ENCODE measurements around the gene RNASEH2B. TPM values are rescaled to one million over a fixed set of nuclear protein-coding genes. Genes with fewer than 3 reads are reported as not detected.

Gene RNASEH2B
- total RNA-seq, 1 experiment from 2014 or later, result 54.3 TPM

DNA sequence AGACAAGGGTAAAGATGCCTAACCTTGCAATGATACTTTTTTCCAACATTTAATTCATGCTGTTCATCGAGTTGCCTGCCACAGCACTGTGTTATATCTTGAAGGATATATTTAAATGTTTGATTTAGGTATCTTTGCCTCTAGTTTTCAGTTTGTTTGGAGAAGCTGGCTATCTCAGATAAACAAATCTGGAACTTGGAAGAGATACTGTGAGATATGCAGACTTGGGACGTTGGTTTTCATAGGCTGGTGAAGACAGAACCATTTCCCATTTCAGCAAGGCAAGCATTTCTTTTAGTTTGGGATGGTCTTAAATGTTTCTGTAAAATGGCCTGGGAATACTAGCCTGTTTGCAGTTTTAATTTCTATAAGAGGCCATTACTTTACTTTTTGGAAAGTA, 3.3 kb downstream of the RNASEH2B start:
- peaks cover 5% of the 10 kb centered on the region; the same call in 1 of the 2 replicates for H3K36me3 ChIP-seq
- no peaks in the 10 kb centered on the region for H3K27me3 ChIP-seq (replicated peaks)
- no peak overlapping the region for H3K4me3 ChIP-seq
- peaks cover 32% of the 10 kb centered on the region for H3K4me1 ChIP-seq (replicated peaks)
- no peaks in the 10 kb centered on the region for H3K9me3 ChIP-seq (replicated peaks)
- no peak overlapping the region for H3K27ac ChIP-seq
- no peak for DNase-seq (ENCODE audit: low read depth in 1 of 2, low spot score in 2 of 2)

DNA sequence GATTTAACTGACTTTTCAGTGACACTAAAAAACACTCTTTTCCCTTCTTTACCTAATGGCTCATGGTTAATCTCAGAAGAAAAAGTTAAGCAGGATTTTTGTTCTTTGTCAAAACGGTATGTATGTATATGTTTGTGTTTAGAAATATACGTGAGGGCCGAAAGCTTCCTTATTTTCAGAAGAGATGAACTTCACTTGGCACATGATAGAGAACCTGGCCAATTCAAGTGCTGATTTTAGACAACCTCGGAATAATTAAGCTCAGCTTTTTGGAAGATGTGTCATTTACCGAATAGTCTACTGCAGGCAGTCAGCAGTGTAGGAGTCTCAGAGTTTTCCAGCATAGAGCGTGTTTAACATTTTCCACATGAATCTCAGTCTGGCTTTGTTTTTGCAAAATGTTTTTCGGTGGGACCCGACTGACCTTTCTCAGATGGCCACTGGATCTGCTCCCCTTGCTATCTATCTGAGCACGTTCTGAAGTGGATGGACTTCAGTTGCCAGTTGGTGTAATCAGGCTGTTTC, 4.6 kb downstream of the RNASEH2B start:
- H3K4me1 ChIP-seq (replicated peaks), result peaks cover 33% of the 10 kb centered on the region
- no peak overlapping the region for H3K27ac ChIP-seq
- no peaks in the 10 kb centered on the region for H3K9me3 ChIP-seq (replicated peaks)
- no peak for DNase-seq (ENCODE audit: low read depth in 1 of 2, low spot score in 2 of 2)
- H3K36me3 ChIP-seq, result peaks cover 5% of the 10 kb centered on the region; the same call in 1 of the 2 replicates
- no peaks in the 10 kb centered on the region for H3K27me3 ChIP-seq (replicated peaks)
- H3K4me3 ChIP-seq, result no peak overlapping the region

DNA sequence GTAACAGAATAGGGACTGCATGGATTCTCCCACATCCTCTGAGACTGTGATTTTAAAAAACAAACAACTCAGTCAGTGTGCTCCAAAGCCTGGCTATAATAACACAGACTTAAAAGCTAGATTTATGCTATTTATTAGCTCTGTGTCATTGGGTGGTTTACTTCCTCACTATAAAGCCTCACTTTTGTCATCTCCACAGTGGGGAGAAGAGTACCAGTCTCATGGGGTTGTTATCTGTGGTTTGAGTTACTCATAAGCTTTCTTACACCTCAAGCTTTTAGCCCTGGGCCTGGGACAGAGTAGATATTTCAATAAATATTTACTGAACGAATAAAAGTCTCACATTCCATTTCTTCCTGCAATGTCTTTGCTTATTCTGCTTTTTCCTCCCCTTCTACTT, 5.3 kb downstream of the RNASEH2B start:
- no peak overlapping the region for H3K4me3 ChIP-seq
- H3K9me3 ChIP-seq (replicated peaks), result no peaks in the 10 kb centered on the region
- H3K27me3 ChIP-seq (replicated peaks), result no peaks in the 10 kb centered on the region
- H3K4me1 ChIP-seq (replicated peaks), result peaks cover 38% of the 10 kb centered on the region
- DNase-seq (ENCODE audit: low read depth in 1 of 2, low spot score in 2 of 2), result peak in 1 of 2 experiments; percentile 30
- peaks cover 2% of the 10 kb centered on the region; the same call in 1 of the 2 replicates for H3K36me3 ChIP-seq
- H3K27ac ChIP-seq, result no peak overlapping the region

GRCh38 chr13:50915565-50915964, 6.0 kb downstream of the RNASEH2B start:
- Histone ChIP-seq H3K36me3 (no peaks in the 10 kb centered on the region), H3K4me3 (no peak overlapping the region), H3K9me3 (replicated peaks) (no peaks in the 10 kb centered on the region), H3K4me1 (replicated peaks) (peaks cover 33% of the 10 kb centered on the region), H3K27me3 (replicated peaks) (no peaks in the 10 kb centered on the region), H3K27ac (no peak overlapping the region)
- no peak for DNase-seq (ENCODE audit: low read depth in 1 of 2, low spot score in 2 of 2)

GRCh38 chr13:50916701-50917184, 7.2 kb downstream of the RNASEH2B start:
- Histone ChIP-seq H3K9me3 (replicated peaks) (no peaks in the 10 kb centered on the region), H3K36me3 (no peaks in the 10 kb centered on the region), H3K27ac (no peak overlapping the region), H3K27me3 (replicated peaks) (no peaks in the 10 kb centered on the region), H3K4me1 (replicated peaks) (peaks cover 22% of the 10 kb centered on the region), H3K4me3 (no peak overlapping the region)
- no peak for DNase-seq (ENCODE audit: low read depth in 1 of 2, low spot score in 2 of 2)

DNA sequence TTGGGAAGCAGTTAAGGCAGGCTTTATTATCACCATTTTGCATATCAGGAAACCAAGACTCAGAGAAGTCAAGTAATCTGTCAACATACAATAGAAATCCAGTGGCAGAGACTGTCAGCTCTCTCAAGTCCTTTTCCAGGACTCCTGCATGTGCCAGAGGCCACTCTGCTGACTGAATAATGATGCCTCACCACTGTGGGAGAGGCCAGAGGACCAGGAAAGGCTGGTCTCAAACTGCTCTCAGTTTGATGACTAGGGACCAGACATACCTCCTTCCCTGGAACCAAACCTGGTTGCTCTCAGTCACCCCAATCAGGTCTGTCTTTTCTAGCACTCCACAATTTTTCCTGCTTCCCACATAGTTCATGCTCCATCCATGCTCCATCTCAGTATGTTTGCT, 8.0 kb downstream of the RNASEH2B start:
- H3K4me1 ChIP-seq (replicated peaks), result peaks cover 20% of the 10 kb centered on the region
- no peak for DNase-seq (ENCODE audit: low read depth in 1 of 2, low spot score in 2 of 2)
- no peaks in the 10 kb centered on the region for H3K27me3 ChIP-seq (replicated peaks)
- H3K9me3 ChIP-seq (replicated peaks), result peaks cover 7% of the 10 kb centered on the region
- no peaks in the 10 kb centered on the region for H3K36me3 ChIP-seq
- H3K27ac ChIP-seq, result no peak overlapping the region
- no peak overlapping the region for H3K4me3 ChIP-seq

GRCh38 chr13:50918567-50918966, 9.0 kb downstream of the RNASEH2B start:
- H3K27me3 ChIP-seq (replicated peaks), result no peaks in the 10 kb centered on the region
- no peak overlapping the region for H3K27ac ChIP-seq
- H3K4me1 ChIP-seq (replicated peaks), result peaks cover 20% of the 10 kb centered on the region
- H3K4me3 ChIP-seq, result no peak overlapping the region
- no peaks in the 10 kb centered on the region for H3K36me3 ChIP-seq
- DNase-seq (ENCODE audit: low read depth in 1 of 2, low spot score in 2 of 2), result no peak
- peaks cover 7% of the 10 kb centered on the region for H3K9me3 ChIP-seq (replicated peaks)

DNA sequence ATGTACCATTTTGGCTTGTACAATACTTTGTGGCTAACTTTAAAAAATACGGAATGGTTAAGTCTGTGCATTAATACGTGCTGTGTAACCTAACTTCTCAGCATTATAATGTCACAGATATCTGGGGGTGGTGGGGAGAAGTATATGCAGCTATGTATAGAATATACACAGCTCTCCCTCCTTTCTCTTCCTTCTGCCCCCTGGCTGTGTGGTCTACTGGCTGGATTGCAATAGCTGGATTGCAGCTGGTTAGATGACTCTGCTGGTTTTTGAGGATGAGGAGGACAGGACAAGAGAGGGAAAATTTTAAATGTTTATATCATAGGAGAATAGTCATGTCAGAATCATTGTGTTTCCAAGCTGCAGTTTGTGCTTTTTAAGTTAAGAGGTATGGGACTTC, 9.7 kb downstream of the RNASEH2B start:
- H3K4me1 ChIP-seq (replicated peaks), result peaks cover 17% of the 10 kb centered on the region
- H3K9me3 ChIP-seq (replicated peaks), result peaks cover 8% of the 10 kb centered on the region
- no peaks in the 10 kb centered on the region for H3K36me3 ChIP-seq
- no peak overlapping the region for H3K27ac ChIP-seq
- no peak for DNase-seq (ENCODE audit: low read depth in 1 of 2, low spot score in 2 of 2)
- no peaks in the 10 kb centered on the region for H3K27me3 ChIP-seq (replicated peaks)
- H3K4me3 ChIP-seq, result no peak overlapping the region

- no peak overlapping the region for H3K4me3 ChIP-seq
- no peak overlapping the region for H3K27ac ChIP-seq
- no peaks in the 10 kb centered on the region for H3K27me3 ChIP-seq (replicated peaks)
- H3K9me3 ChIP-seq (replicated peaks), result peaks cover 10% of the 10 kb centered on the region
- H3K4me1 ChIP-seq (replicated peaks), result peaks cover 6% of the 10 kb centered on the region; the same call in 1 of the 2 replicates
- no peak for DNase-seq (ENCODE audit: low read depth in 1 of 2, low spot score in 2 of 2)
- no peaks in the 10 kb centered on the region for H3K36me3 ChIP-seq
Measured at GRCh38 chr13:50921706-50922105, 12.1 kb downstream of the RNASEH2B start.

DNA sequence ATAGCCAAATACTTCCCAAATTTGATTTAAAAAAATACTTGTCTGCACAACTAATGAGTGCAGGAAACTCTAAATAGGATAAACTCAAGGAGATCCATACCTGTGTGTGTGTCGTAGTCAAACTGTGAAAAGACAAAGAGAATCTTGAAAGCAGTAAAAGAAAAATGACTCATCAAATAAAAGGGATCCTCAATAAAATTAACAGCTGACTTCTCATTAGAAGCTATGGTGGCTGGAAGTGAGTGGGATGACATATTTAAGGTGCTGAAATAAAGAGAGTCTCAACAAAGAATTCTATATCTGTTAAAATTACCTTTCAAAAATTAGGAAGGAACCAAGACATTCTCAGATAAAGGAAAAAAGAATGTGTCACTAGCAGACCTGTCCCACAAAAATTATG, 13.7 kb downstream of the RNASEH2B start:
- Histone ChIP-seq H3K27ac (no peak overlapping the region), H3K9me3 (replicated peaks) (peaks cover 10% of the 10 kb centered on the region), H3K36me3 (no peaks in the 10 kb centered on the region), H3K4me3 (no peak overlapping the region), H3K4me1 (replicated peaks) (peaks cover 6% of the 10 kb centered on the region; the same call in 1 of the 2 replicates), H3K27me3 (replicated peaks) (no peaks in the 10 kb centered on the region)
- no peak for DNase-seq (ENCODE audit: low read depth in 1 of 2, low spot score in 2 of 2)

GRCh38 chr13:50924025-50924424, 14.4 kb downstream of the RNASEH2B start:
- Histone ChIP-seq H3K27ac (no peak overlapping the region), H3K36me3 (no peaks in the 10 kb centered on the region), H3K27me3 (replicated peaks) (no peaks in the 10 kb centered on the region), H3K4me1 (replicated peaks) (peaks cover 6% of the 10 kb centered on the region; the same call in 1 of the 2 replicates), H3K9me3 (replicated peaks) (peaks cover 10% of the 10 kb centered on the region), H3K4me3 (no peak overlapping the region)
- no peak for DNase-seq (ENCODE audit: low read depth in 1 of 2, low spot score in 2 of 2)

GRCh38 chr13:50927701-50928100, 18.1 kb downstream of the RNASEH2B start:
- H3K27me3 ChIP-seq (replicated peaks), result no peaks in the 10 kb centered on the region
- H3K4me1 ChIP-seq (replicated peaks), result no peaks in the 10 kb centered on the region
- DNase-seq (ENCODE audit: low read depth in 1 of 2, low spot score in 2 of 2), result no peak
- H3K27ac ChIP-seq, result no peak overlapping the region
- peaks cover 2% of the 10 kb centered on the region; the same call in 1 of the 2 replicates for H3K9me3 ChIP-seq (replicated peaks)
- H3K36me3 ChIP-seq, result peaks cover 3% of the 10 kb centered on the region; the same call in 1 of the 2 replicates
- H3K4me3 ChIP-seq, result no peak overlapping the region

GRCh38 chr13:50928102-50928501, 18.5 kb downstream of the RNASEH2B start:
- H3K4me3 ChIP-seq, result no peak overlapping the region
- no peak overlapping the region for H3K27ac ChIP-seq
- H3K36me3 ChIP-seq, result peaks cover 4% of the 10 kb centered on the region; the same call in 1 of the 2 replicates
- no peaks in the 10 kb centered on the region for H3K4me1 ChIP-seq (replicated peaks)
- DNase-seq (ENCODE audit: low read depth in 1 of 2, low spot score in 2 of 2), result no peak
- 0 out of 2 replicates have a peak, but pooled peaks cover 2% of the 10 kb centered on the region for H3K9me3 ChIP-seq (replicated peaks)
- no peaks in the 10 kb centered on the region for H3K27me3 ChIP-seq (replicated peaks)

DNA sequence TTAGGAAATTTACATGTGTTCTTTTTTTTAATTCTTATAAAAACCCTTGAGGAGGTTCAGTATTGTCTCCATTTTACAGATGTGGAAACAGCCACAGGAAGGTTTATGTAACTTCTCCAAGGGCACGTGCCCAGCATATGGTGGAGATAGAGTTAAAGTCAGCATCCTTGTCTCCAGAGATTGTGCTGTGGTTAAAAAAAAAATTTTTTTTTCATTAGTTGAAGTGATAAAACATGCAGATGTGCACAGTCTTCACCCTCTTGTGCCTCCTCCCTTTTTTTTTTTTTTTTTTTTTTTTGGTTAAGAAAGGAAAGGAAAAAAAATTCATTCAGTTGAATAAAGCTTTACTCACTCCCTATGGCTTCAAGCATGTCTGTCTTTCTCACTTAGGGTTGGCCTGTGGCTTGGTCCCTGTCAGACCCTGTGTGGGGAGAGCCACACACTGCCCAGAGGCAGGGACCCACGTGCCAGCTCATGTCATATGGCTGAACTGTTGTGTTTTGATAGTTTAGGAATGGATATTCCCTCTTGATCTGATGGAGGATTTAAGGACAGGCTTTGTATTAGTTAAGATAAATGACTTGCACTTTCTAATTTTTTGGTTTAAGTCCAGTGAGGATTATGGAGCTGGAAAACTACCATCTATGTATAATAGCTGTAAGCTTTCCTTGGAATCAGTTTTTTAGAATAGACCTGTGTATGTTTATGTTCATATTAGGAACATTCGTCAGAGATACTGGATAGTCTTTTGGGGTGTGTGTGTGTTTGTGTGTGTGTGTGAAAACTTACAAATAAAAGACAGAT, 19.3 kb downstream of the RNASEH2B start:
- Histone ChIP-seq H3K9me3 (replicated peaks) (0 out of 2 replicates have a peak, but pooled peaks cover 2% of the 10 kb centered on the region), H3K27me3 (replicated peaks) (no peaks in the 10 kb centered on the region), H3K27ac (no peak overlapping the region), H3K4me1 (replicated peaks) (no peaks in the 10 kb centered on the region), H3K36me3 (peaks cover 4% of the 10 kb centered on the region; the same call in 1 of the 2 replicates), H3K4me3 (no peak overlapping the region)
- no peak for DNase-seq (ENCODE audit: low read depth in 1 of 2, low spot score in 2 of 2)

Measured in SJSA1 (cell line).